ENCODE results near the gene SPRYD3.

DNA sequence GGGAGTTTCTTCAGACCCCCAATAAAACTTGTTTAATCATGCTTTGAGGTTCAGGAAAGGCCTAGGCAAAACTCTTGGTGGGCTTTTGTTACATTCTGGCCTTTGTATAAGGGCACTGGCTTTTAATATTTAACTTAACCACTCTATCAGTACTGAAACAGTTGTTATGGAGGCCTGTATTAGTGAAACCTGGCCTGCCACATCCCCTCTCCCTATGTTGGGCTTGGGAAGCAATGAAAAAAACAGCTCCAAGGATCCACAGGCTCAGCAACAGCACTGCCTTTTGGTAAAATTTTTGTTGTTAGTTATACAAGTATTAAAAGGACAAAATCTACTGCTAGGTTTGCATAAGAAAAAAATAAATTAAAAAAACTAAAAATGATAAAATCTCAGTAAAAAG, 34.8 kb upstream of the SPRYD3 start:
- TF ChIP-seq, protein P1, sequence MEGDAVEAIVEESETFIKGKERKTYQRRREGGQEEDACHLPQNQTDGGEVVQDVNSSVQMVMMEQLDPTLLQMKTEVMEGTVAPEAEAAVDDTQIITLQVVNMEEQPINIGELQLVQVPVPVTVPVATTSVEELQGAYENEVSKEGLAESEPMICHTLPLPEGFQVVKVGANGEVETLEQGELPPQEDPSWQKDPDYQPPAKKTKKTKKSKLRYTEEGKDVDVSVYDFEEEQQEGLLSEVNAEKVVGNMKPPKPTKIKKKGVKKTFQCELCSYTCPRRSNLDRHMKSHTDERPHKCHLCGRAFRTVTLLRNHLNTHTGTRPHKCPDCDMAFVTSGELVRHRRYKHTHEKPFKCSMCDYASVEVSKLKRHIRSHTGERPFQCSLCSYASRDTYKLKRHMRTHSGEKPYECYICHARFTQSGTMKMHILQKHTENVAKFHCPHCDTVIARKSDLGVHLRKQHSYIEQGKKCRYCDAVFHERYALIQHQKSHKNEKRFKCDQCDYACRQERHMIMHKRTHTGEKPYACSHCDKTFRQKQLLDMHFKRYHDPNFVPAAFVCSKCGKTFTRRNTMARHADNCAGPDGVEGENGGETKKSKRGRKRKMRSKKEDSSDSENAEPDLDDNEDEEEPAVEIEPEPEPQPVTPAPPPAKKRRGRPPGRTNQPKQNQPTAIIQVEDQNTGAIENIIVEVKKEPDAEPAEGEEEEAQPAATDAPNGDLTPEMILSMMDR (conservative IDR thresholded peaks at IDR 0.05; ENCODE audit: low read depth in 2 of 2) = no peak
- no peak for TF ChIP-seq POLR2AphosphoS5 (IDR thresholded peaks at IDR 0.05; ENCODE audit: low read depth)
- TF ChIP-seq, protein P2, sequence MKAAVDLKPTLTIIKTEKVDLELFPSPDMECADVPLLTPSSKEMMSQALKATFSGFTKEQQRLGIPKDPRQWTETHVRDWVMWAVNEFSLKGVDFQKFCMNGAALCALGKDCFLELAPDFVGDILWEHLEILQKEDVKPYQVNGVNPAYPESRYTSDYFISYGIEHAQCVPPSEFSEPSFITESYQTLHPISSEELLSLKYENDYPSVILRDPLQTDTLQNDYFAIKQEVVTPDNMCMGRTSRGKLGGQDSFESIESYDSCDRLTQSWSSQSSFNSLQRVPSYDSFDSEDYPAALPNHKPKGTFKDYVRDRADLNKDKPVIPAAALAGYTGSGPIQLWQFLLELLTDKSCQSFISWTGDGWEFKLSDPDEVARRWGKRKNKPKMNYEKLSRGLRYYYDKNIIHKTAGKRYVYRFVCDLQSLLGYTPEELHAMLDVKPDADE (IDR thresholded peaks at IDR 0.05) = no peak

Data from GM23338 (cell line).